HepG2 (cell line): ENCODE measurements around the gene MIF4GD. TPM values are rescaled to one million over a fixed set of nuclear protein-coding genes. Genes with fewer than 3 reads are reported as not detected.

Experiments
- ATAD3A ChIP-seq: sonication (generic); formaldehyde crosslinking; IDR thresholded peaks from 2 replicates; pipeline ENCODE4 v1.4.0; 2020; ENCODE audit warnings: missing genetic modification reagents
- FOSL1 ChIP-seq: sonication (generic); formaldehyde crosslinking; IDR thresholded peaks from 2 replicates; pipeline ENCODE4 v1.9.0; 2021; ENCODE audit warnings: missing genetic modification reagents, borderline replicate concordance
- FOXJ3 ChIP-seq: sonication (generic); formaldehyde crosslinking; IDR thresholded peaks from 2 replicates; pipeline ENCODE4 v1.4.0; 2020; ENCODE audit warnings: missing genetic modification reagents, mild to moderate bottlenecking, borderline replicate concordance
- HCFC1 ChIP-seq: fragments of 150-350 bp; IDR thresholded peaks from 2 replicates; pipeline ENCODE4 v1.6.1; 2014; ENCODE audit warnings: low read depth, low read length
- MED1 ChIP-seq: sonication (generic); formaldehyde crosslinking; IDR thresholded peaks from 2 replicates; pipeline ENCODE4 v1.4.0; 2020; ENCODE audit warnings: missing genetic modification reagents
- NAIF1 ChIP-seq: sonication (generic); formaldehyde crosslinking; IDR thresholded peaks from 2 replicates; pipeline ENCODE4 v1.5.0; 2020; ENCODE audit warnings: mild to moderate bottlenecking, missing genetic modification reagents, borderline replicate concordance
- POGZ ChIP-seq: sonication (generic); formaldehyde crosslinking; IDR thresholded peaks from 2 replicates; pipeline ENCODE4 v1.4.0; 2020; ENCODE audit warnings: mild to moderate bottlenecking, missing genetic modification reagents
- SETDB1 ChIP-seq: sonication (generic); formaldehyde crosslinking; IDR thresholded peaks from 2 replicates; pipeline ENCODE4 v1.5.1; 2020; ENCODE audit warnings: missing genetic modification reagents, mild to moderate bottlenecking, borderline replicate concordance
- SP2 ChIP-seq: sonication (generic); formaldehyde crosslinking; IDR thresholded peaks from 2 replicates; pipeline ENCODE4 v1.5.1; 2020; ENCODE audit warnings: mild to moderate bottlenecking, missing genetic modification reagents
- ZNF292 ChIP-seq: sonication (generic); formaldehyde crosslinking; IDR thresholded peaks from 2 replicates; pipeline ENCODE4 v1.8.1; 2022; ENCODE audit warnings: mild to moderate bottlenecking, low read depth, missing genetic modification reagents, borderline replicate concordance
- ZNF329 ChIP-seq: sonication (generic); formaldehyde crosslinking; IDR thresholded peaks from 2 replicates; pipeline ENCODE4 v1.9.0; 2021; ENCODE audit warnings: low read depth, mild to moderate bottlenecking, missing genetic modification reagents
- ZNF605 ChIP-seq: sonication (generic); formaldehyde crosslinking; IDR thresholded peaks from 2 replicates; pipeline ENCODE4 v1.8.0; 2022; ENCODE audit warnings: mild to moderate bottlenecking, missing genetic modification reagents
- ZNF644 ChIP-seq: IDR thresholded peaks from 2 replicates; pipeline ENCODE4 v1.6.1; 2016; ENCODE audit warnings: low read depth
- ZNF839 ChIP-seq: sonication (generic); formaldehyde crosslinking; IDR thresholded peaks from 2 replicates; pipeline ENCODE4 v1.4.0; 2020; ENCODE audit warnings: missing genetic modification reagents, mild to moderate bottlenecking, borderline replicate concordance
- polyA plus RNA-seq, 8 experiments: library from polyadenylated mRNA; depleted of rRNA in 3 of 8; stranded (reverse) in 7 of 8; unstranded in 1 of 8; fragments of >200 nt; fragmentation: Illumina TruSeq in 4 of 8; extraction: Trizol in 4 of 8; gene quantifications; 2 replicates each; pipeline versions ENCODE4 v1.2.1 to v1.2.3, GENCODE V29; 2011 to 2016; ENCODE audit warnings: low read depth in 4 of 8, missing spikeins in 1 of 8, mixed read lengths in 1 of 8; ENCODE audit not compliant: insufficient read depth in 1 of 8
- total RNA-seq, 5 experiments: library from RNA; depleted of rRNA; stranded (reverse); fragments of >200 nt; fragmentation: Illumina TruSeq; extraction: Trizol; gene quantifications; 2 replicates each; pipeline ENCODE4 v1.2.3, GENCODE V29; 2016; ENCODE audit warnings: low read depth in 1 of 5
- TF ChIP-seq, protein P1 (sequence below): sonication (generic); formaldehyde crosslinking; IDR thresholded peaks from 2 replicates; pipeline ENCODE4 v1.5.0; 2020; ENCODE audit warnings: mild to moderate bottlenecking, missing genetic modification reagents
- TF ChIP-seq, protein P2 (sequence below): sonication (generic); formaldehyde crosslinking; IDR thresholded peaks from 2 replicates; pipeline ENCODE4 v1.4.0; 2020; ENCODE audit warnings: missing genetic modification reagents, low read depth, mild to moderate bottlenecking, borderline replicate concordance
- TF ChIP-seq, protein P3 (sequence below): sonication (generic); formaldehyde crosslinking; IDR thresholded peaks from 2 replicates; pipeline ENCODE4 v1.9.0; 2021; ENCODE audit warnings: missing genetic modification reagents, borderline replicate concordance
- TF ChIP-seq, protein P4 (sequence below): sonication (generic); formaldehyde crosslinking; IDR thresholded peaks from 2 replicates; pipeline ENCODE4 v1.4.0; 2020; ENCODE audit warnings: missing genetic modification reagents
- TF ChIP-seq, protein P5 (sequence below): sonication (generic); formaldehyde crosslinking; IDR thresholded peaks from 2 replicates; pipeline ENCODE4 v1.4.0; 2020; ENCODE audit warnings: missing genetic modification reagents, mild to moderate bottlenecking, borderline replicate concordance

MIF4GD gene
- total and polyA plus RNA-seq, 2 of the 13 experiments (the other 11 are each of a cell fraction or from before 2014, with no cell fraction given) = 14.0 to 28.0 TPM

DNA sequence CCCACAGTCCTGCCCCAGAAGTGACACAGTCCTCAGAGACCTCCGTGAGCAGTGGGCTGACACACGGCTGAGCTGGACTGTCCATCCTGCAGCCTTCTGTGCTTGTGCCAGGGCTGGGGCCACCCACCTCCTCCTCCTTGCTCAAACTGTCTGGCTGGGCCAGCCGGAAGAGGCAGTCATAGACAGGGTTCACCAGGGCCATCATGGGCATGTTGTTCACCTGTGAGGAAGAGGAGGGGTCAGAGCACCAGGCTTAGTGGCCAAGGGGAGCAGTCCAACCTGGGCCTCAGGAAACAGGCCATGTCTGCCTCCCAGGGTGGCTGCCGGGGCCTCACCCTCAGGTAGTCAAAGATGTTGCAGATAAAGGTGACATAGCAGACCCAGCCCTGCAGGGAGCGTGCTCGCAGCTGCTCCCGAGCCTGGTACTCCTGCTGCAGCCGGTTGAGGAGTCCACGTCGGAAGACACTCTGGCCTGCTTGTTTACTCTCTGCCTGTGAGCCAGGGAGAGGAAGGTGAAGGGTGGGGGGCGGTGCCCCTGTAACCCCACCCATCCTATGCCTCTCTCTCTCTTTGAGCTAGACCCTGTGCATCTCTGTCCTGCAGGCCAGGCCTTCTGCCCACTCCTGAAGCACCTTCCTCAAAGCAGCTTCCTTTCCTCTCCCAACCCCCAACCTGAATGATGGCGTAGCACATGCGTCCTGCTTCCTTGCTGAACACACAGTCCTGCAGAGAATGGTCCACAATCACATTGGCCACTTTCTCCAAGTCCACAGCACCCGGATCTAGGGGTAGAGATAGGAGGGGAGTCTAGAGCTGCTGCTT, 3.4 kb downstream of the MIF4GD start (continued):
- TF ChIP-seq, protein P1, sequence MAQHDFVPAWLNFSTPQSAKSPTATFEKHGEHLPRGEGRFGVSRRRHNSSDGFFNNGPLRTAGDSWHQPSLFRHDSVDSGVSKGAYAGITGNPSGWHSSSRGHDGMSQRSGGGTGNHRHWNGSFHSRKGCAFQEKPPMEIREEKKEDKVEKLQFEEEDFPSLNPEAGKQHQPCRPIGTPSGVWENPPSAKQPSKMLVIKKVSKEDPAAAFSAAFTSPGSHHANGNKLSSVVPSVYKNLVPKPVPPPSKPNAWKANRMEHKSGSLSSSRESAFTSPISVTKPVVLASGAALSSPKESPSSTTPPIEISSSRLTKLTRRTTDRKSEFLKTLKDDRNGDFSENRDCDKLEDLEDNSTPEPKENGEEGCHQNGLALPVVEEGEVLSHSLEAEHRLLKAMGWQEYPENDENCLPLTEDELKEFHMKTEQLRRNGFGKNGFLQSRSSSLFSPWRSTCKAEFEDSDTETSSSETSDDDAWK (CRISPR knock-in tag) = no peak
- no peak for TF ChIP-seq SP2 (CRISPR knock-in tag)
- TF ChIP-seq POGZ (CRISPR knock-in tag) = peak; percentile 76; the same call in 1 of the 2 replicates
- TF ChIP-seq ZNF292 (CRISPR knock-in tag) = peak; percentile 95
- TF ChIP-seq ATAD3A (CRISPR knock-in tag) = no peak
- TF ChIP-seq, protein P2, sequence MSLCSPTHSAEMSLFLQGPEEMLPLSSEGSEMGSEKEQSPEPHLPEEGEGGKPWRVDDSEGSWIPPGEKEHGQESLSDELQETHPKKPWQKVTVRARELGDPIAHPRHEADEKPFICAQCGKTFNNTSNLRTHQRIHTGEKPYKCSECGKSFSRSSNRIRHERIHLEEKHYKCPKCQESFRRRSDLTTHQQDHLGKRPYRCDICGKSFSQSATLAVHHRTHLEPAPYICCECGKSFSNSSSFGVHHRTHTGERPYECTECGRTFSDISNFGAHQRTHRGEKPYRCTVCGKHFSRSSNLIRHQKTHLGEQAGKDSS (CRISPR knock-in tag) = peak; percentile 96
- TF ChIP-seq, protein P3, sequence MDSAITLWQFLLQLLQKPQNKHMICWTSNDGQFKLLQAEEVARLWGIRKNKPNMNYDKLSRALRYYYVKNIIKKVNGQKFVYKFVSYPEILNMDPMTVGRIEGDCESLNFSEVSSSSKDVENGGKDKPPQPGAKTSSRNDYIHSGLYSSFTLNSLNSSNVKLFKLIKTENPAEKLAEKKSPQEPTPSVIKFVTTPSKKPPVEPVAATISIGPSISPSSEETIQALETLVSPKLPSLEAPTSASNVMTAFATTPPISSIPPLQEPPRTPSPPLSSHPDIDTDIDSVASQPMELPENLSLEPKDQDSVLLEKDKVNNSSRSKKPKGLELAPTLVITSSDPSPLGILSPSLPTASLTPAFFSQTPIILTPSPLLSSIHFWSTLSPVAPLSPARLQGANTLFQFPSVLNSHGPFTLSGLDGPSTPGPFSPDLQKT (CRISPR knock-in tag) = no peak
- TF ChIP-seq ZNF839 (CRISPR knock-in tag) = 0 out of 2 replicates have a peak, but pooled peaks have one; percentile 43
- TF ChIP-seq ZNF329 (CRISPR knock-in tag) = peak; percentile 46; the same call in 1 of the 2 replicates
- TF ChIP-seq FOXJ3 = no peak; the same call in 1 of the 2 replicates
- TF ChIP-seq ZNF605 (CRISPR knock-in tag) = peak; percentile 52; the same call in 1 of the 2 replicates
- no peak for TF ChIP-seq HCFC1
- no peak for TF ChIP-seq FOSL1 (CRISPR knock-in tag)
- TF ChIP-seq, protein P4, sequence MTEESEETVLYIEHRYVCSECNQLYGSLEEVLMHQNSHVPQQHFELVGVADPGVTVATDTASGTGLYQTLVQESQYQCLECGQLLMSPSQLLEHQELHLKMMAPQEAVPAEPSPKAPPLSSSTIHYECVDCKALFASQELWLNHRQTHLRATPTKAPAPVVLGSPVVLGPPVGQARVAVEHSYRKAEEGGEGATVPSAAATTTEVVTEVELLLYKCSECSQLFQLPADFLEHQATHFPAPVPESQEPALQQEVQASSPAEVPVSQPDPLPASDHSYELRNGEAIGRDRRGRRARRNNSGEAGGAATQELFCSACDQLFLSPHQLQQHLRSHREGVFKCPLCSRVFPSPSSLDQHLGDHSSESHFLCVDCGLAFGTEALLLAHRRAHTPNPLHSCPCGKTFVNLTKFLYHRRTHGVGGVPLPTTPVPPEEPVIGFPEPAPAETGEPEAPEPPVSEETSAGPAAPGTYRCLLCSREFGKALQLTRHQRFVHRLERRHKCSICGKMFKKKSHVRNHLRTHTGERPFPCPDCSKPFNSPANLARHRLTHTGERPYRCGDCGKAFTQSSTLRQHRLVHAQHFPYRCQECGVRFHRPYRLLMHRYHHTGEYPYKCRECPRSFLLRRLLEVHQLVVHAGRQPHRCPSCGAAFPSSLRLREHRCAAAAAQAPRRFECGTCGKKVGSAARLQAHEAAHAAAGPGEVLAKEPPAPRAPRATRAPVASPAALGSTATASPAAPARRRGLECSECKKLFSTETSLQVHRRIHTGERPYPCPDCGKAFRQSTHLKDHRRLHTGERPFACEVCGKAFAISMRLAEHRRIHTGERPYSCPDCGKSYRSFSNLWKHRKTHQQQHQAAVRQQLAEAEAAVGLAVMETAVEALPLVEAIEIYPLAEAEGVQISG (CRISPR knock-in tag) = peak; percentile 99
- TF ChIP-seq SETDB1 (CRISPR knock-in tag) = no peak
- peak; percentile 55 for TF ChIP-seq MED1 (CRISPR knock-in tag)
- TF ChIP-seq, protein P5, sequence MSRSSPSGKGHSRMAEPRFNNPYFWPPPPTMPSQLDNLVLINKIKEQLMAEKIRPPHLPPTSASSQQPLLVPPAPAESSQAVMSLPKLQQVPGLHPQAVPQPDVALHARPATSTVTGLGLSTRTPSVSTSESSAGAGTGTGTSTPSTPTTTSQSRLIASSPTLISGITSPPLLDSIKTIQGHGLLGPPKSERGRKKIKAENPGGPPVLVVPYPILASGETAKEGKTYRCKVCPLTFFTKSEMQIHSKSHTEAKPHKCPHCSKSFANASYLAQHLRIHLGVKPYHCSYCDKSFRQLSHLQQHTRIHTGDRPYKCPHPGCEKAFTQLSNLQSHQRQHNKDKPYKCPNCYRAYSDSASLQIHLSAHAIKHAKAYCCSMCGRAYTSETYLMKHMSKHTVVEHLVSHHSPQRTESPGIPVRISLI (CRISPR knock-in tag) = peak; percentile 30; the same call in 1 of the 2 replicates
- no peak for TF ChIP-seq NAIF1 (CRISPR knock-in tag)
- no peak for TF ChIP-seq ZNF644 (CRISPR knock-in tag)
